Neural crest cell (in vitro differentiated cells): ENCODE data around the gene ICOSLG. TPM values are rescaled to one million over a fixed set of nuclear protein-coding genes. Genes with fewer than 3 reads are reported as not detected.
"Not testable (repeated sequence)": the region's sequence is repeated elsewhere in the genome, so short reads cannot be mapped to it uniquely, and the experiment has no call there.

ENCODE experiments used
- DNase-seq: peaks from one replicate; pipeline ENCODE4 v3.0.0; 2021; ENCODE audit warnings: low read depth, mixed read lengths, low spot score
- H3K27ac Mint-ChIP-seq: one replicate; pipeline ENCODE4 v1.8.0; 2021; ENCODE audit warnings: mild to moderate bottlenecking, mixed read lengths; ENCODE audit not compliant: unreplicated experiment
- H3K27me3 Mint-ChIP-seq: 2 replicates; pipeline ENCODE4 v1.8.0; 2021; ENCODE audit warnings: low read depth, mild to moderate bottlenecking, mixed read lengths
- H3K36me3 Mint-ChIP-seq: 2 replicates; pipeline ENCODE4 v1.8.0; 2021; ENCODE audit warnings: low read depth, mild to moderate bottlenecking, mixed read lengths
- H3K4me1 Mint-ChIP-seq: 2 replicates; pipeline ENCODE4 v1.8.0; 2021; ENCODE audit warnings: mixed read lengths
- H3K4me3 Mint-ChIP-seq: one replicate; pipeline ENCODE4 v1.8.0; 2021; ENCODE audit warnings: mild to moderate bottlenecking, mixed read lengths
- H3K9me3 Mint-ChIP-seq: 2 replicates; pipeline ENCODE4 v1.8.0; 2021; ENCODE audit warnings: mixed read lengths
- total RNA-seq: library from RNA; stranded (reverse); gene quantifications from 2 replicates; pipeline ENCODE4 v1.2.1, GENCODE V29; 2021
- TF ChIP-seq, protein P1 (sequence below): fragments of 200-600 bp; sonication (generic); conservative IDR thresholded peaks from 2 replicates; pipeline ENCODE4 v1.5.0; 2021; ENCODE audit warnings: antibody characterized with exemption, mild to moderate bottlenecking

Gene ICOSLG
- total RNA-seq, 1 donor from 2014 or later = 0.07 TPM

DNA sequence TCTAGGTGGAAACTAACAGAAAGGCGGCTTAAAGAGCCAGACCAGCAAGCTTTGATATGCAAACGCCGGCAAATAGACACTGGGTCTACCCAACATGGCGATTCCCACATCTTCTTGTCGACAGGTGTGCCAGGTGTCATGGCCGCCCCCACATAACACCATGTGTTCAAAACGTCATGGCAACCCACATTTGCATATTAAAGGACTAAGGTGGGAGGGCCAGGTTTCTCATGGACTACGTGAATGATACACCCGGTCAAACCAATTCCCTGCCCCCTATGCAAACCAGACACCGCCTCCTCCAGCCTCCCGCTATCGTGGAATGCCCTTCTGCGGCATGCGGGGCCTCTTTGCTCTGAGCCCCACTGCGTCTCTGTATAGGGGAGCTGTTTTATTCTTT lies 41.3 kb downstream of the ICOSLG start:
- peaks cover 2% of the 10 kb centered on the region for H3K27me3 Mint-ChIP-seq
- no peak overlapping the region for H3K27ac Mint-ChIP-seq

DNA sequence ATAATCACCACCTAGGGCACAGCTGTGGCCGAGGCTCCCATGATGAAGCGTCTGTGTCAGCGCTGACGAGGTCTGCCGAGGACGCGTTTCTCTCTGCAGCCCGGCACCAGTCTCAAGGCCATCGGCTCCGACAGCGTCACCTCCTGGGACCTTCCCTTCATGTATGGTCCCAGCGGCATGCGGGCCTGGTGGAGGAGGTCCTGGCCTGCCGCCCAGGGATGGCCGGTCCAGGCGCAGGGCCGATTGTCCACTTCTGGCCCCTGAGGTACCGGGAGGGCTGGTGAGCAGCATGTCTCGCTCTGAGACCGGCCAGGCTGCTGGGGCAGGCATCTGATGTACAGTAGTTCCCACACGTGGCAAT lies 43.6 kb downstream of the ICOSLG start:
- H3K4me1 Mint-ChIP-seq, H3K36me3 Mint-ChIP-seq, H3K4me3 Mint-ChIP-seq, DNase-seq, H3K27me3 Mint-ChIP-seq, H3K27ac Mint-ChIP-seq, H3K9me3 Mint-ChIP-seq: not testable (repeated sequence)

More for the DNA sequence above, 41.3 kb downstream of the ICOSLG start:
- Mint-ChIP-seq H3K9me3 (no peaks in the 10 kb centered on the region), H3K4me1 (no peaks in the 10 kb centered on the region), H3K4me3 (no peak overlapping the region), H3K36me3 (no peaks in the 10 kb centered on the region)
- no peak for DNase-seq
- TF ChIP-seq, protein P1, sequence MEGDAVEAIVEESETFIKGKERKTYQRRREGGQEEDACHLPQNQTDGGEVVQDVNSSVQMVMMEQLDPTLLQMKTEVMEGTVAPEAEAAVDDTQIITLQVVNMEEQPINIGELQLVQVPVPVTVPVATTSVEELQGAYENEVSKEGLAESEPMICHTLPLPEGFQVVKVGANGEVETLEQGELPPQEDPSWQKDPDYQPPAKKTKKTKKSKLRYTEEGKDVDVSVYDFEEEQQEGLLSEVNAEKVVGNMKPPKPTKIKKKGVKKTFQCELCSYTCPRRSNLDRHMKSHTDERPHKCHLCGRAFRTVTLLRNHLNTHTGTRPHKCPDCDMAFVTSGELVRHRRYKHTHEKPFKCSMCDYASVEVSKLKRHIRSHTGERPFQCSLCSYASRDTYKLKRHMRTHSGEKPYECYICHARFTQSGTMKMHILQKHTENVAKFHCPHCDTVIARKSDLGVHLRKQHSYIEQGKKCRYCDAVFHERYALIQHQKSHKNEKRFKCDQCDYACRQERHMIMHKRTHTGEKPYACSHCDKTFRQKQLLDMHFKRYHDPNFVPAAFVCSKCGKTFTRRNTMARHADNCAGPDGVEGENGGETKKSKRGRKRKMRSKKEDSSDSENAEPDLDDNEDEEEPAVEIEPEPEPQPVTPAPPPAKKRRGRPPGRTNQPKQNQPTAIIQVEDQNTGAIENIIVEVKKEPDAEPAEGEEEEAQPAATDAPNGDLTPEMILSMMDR = no peak

DNA sequence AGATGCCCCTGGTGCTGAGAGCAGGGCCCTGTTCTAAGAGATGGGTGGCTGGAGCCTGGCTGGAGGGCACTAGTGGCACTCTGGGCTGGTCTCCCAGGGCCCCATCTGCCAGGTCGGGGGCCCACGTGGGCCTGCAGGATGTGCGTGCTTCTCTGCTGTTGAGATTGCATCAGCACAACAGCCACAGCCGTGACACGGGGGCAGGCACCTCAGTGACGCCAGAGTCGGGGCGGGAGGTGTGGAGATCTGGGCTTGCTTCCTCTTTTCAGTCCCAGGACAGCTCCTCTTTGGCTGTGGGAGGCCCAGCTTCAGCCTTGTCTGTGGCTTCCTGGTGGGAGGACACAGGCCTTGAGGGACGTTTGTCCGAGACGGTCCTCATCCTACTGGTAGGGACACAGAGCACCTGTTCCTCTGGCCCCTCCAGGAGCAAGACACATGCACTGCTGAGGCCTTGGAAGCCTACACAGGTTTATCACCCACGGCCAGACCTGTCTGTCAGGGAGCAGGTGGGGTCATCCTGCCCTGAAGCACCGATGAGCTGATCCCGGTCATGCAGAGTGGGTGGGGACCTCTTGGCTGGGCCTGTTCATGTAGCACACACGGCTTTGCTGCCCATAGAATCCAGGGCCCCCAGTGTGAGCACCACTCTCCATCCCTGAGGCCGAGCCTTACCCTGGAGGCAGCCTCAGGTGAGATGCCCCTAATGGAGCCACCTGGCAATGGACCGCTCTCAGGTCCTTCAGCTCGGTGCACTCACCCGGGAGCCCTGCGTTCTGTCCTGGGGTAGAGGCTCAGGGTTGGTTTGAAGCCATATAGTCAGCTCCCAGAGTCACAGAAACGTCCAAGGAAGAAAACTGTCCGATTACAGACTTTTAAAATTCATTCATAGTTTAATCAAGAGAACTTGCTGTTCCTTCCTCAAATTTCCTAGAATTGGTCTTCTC lies 44.3 kb downstream of the ICOSLG start:
- H3K4me1 Mint-ChIP-seq, H3K36me3 Mint-ChIP-seq, DNase-seq, H3K9me3 Mint-ChIP-seq, H3K27me3 Mint-ChIP-seq, H3K27ac Mint-ChIP-seq, H3K4me3 Mint-ChIP-seq: not testable (repeated sequence)

DNA sequence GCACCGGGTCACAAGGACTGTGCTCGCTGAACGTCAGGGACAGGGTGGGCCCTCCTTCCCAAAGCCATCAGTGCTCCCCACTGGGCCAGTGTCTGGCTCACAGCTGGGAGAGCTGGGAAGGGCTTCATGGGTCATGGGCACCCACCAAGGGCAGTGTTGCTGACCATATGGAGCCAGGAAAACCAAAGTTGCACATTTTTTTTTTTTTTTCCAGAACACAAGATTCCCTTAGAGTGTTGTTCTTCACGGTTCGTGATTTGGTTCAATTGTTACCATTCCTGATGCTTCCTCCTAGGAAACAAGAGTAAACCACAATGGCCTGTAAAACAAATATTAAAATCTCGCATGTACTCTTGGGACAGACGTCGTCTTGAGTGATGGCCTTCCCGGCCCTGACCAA lies 45.9 kb downstream of the ICOSLG start:
- not testable (repeated sequence) for H3K27me3 Mint-ChIP-seq, H3K9me3 Mint-ChIP-seq, H3K4me1 Mint-ChIP-seq, DNase-seq, H3K36me3 Mint-ChIP-seq, H3K4me3 Mint-ChIP-seq, H3K27ac Mint-ChIP-seq

DNA sequence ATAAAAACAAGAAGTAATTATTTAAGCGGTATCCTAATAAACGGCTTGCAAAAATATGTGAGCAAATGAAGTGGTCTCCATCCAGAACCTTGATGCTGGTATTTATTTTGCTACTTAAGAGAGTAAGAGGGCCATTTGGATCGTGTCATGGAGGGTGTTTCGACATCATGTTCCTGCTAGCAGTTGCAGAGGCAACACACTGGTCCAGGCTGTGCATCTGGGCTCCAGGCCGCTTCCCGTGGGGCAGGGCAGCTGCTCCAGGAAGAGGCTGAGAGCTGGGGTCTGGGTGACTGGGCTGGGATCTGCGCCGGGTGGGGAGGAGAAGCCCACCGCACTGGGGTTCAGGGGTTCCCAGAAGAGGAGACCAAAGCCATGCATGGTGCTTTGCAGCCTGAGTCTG lies 46.3 kb downstream of the ICOSLG start:
- H3K27ac Mint-ChIP-seq, DNase-seq, H3K36me3 Mint-ChIP-seq, H3K27me3 Mint-ChIP-seq, H3K9me3 Mint-ChIP-seq, H3K4me3 Mint-ChIP-seq, H3K4me1 Mint-ChIP-seq: not testable (repeated sequence)

DNA sequence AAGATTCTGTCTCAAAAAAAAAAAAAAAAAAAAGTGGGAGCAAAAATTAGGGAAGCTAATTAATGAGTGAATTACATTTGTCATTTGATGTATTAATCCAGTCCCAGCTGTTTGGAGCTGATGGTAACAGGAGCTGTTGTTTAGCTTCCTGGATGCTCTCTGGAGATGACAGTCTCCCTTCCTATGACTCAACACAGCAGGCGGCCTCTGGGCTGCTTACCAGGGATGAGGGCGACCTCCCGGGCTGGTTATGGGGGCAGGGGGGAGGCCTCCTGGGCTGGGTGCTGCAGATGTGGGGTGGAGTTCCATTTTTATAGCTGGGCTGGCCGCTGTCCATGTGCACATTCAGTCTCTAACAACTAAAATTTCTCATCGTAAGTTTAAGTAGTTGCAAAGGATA lies 47.6 kb downstream of the ICOSLG start:
- H3K4me3 Mint-ChIP-seq, H3K27me3 Mint-ChIP-seq: not testable (repeated sequence)

DNA sequence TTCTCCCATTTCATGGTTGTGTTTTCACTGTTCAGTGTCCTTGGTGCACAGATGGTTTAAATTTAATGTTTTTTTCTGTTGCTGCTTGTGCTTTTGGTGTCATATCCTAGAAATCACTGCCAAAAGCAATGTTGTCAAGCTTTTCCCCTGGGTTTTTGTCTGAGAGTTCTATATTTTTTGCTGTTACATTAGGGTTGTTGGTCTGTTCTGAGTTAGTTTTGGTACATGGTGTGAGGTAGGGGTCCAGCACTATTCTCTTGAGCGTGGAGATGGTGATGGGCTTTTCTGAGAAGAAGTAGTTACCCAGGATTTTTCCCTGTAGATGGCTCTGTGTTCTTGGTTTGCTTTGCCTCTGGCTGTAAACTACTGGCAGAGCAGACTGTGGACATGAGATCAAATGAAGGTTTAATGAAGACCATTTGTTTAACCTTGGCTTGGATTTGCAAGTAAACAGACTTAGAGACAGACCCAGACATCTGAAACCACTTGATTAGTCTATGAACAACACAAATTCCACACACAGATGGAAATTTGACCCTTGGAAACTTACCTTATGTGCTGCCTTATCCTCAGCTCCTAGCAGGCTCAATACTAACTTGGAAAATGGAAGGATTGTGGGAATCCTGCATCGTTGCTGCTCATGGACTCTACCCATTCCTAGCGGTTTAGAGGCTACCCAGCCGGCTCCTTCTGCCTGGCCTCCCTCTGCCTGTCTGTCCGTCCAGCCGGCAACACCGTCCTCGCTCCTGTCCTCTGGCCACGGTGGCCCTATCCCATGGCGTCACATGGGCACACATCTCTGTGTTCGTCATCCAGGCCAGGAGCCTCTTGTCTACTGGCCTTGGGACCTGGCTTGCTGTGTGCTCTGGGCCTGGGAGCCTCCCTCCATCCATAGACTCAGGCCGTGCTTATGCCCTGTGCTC lies 50.1 kb downstream of the ICOSLG start:
- H3K9me3 Mint-ChIP-seq, H3K36me3 Mint-ChIP-seq, H3K27ac Mint-ChIP-seq, H3K4me1 Mint-ChIP-seq, H3K27me3 Mint-ChIP-seq, H3K4me3 Mint-ChIP-seq, DNase-seq: not testable (repeated sequence)

More for the DNA sequence above, 47.6 kb downstream of the ICOSLG start:
- not testable (repeated sequence) for H3K27ac Mint-ChIP-seq, H3K9me3 Mint-ChIP-seq, H3K36me3 Mint-ChIP-seq, DNase-seq, H3K4me1 Mint-ChIP-seq

DNA sequence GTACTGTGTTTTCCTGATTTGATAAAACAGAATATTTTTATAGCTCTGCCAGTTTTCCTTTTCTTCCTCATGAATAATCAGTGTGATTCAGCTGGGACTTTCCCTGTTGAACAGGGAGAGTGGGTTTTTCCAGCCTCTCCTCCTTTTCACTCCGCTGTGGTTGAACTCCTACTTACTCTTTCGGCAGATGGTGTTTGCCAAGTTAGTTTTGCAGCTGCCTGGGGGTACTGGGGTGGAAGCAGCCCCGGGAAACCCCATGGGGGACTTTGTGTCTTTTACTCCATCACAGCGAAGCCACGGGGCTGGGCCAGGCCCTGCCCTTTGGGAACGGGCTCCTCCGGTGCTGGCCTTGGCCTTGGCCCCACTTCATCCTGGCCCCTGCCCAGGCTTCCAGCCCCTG lies 55.9 kb downstream of the ICOSLG start:
- H3K27ac Mint-ChIP-seq, H3K9me3 Mint-ChIP-seq, H3K27me3 Mint-ChIP-seq, H3K36me3 Mint-ChIP-seq, H3K4me1 Mint-ChIP-seq, H3K4me3 Mint-ChIP-seq, DNase-seq: not testable (repeated sequence)

DNA sequence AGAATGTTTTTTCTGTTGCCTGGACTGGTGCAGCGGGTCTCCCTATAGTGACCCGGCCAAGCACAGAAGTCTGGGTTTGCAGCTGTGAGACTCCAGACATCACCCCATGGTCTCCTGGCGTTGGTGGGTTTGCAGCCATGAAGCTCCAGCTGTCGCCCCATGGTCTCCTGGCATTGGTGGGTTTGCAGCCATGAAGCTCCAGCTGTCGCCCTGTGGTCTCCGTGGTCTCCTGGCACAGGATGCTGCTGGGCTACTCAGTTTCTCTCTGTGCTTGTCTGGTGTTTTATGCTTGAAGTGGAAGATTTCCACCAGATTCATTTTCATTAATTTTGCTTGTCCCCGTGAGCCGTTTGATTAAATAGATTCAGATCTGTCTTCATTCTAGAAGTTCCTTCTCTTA lies 58.5 kb downstream of the ICOSLG start:
- H3K27ac Mint-ChIP-seq, H3K9me3 Mint-ChIP-seq, H3K27me3 Mint-ChIP-seq, DNase-seq, H3K4me3 Mint-ChIP-seq, H3K36me3 Mint-ChIP-seq, H3K4me1 Mint-ChIP-seq: not testable (repeated sequence)

DNA sequence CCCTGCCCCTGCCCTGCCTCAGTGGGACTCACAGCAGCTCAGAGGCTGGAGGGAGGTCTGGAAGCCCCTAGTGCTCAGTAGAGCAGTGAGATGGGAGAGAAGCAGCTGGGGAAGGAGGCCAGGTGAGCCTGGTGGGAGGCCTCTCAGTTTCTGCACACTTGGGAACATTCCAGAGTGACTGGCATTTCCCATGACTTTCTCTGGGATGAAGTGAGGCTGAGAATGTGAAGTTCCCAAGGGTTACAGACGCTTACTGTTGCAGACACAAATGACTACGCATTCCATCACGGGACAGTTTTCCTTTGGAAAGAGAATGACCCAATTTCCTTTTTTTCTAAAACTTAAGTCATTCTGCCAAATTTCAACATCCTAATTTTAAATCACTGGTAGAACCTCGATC lies 59.2 kb downstream of the ICOSLG start:
- H3K4me1 Mint-ChIP-seq, DNase-seq, H3K4me3 Mint-ChIP-seq, H3K27me3 Mint-ChIP-seq, H3K36me3 Mint-ChIP-seq, H3K9me3 Mint-ChIP-seq, H3K27ac Mint-ChIP-seq: not testable (repeated sequence)

DNA sequence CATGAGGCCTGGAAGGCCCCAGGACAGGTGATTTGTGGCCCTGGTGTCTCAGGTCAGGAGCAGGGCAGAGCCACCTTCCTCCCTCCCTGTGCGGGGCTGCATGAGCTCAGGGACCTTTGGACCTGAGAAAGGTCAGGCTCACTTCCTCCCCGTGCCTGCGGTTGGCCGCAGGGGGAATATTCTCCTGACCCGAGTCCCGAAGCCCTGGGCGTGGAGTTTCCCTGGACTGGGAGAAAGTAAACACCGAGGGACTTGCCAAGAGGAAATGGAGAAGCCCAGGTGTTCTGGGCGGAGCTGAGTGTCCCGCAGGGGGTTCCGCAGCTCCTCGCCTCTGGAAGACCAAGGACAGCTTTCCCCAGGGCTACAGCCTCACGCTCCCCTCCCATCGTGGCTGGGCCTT lies 64.6 kb downstream of the ICOSLG start:
- not testable (repeated sequence) for H3K4me1 Mint-ChIP-seq, H3K9me3 Mint-ChIP-seq, H3K27me3 Mint-ChIP-seq, DNase-seq, H3K4me3 Mint-ChIP-seq, H3K36me3 Mint-ChIP-seq, H3K27ac Mint-ChIP-seq

DNA sequence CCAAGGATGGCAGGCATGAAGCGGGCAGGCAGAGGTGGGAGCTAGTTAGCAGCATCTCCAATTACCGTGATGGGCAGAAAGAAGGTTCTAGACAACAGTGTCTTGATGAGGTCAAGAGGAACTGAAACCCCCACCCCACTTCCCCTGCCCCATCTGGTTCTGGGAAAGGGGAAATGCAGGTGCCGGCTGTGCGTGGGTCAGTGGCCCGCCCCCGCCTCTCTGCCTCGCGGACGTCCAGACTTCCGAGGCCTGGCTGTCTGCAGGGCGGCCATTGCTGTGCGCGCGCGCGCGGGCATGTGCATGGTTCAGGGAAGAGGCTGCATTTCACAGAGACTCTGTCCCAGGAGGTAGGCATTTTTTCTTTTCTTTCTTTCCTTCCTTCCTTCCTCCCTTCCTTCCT lies 65.6 kb downstream of the ICOSLG start:
- not testable (repeated sequence) for H3K4me3 Mint-ChIP-seq, H3K27me3 Mint-ChIP-seq, H3K4me1 Mint-ChIP-seq

More for the DNA sequence above, 65.6 kb downstream of the ICOSLG start:
- H3K9me3 Mint-ChIP-seq, H3K36me3 Mint-ChIP-seq, DNase-seq, H3K27ac Mint-ChIP-seq: not testable (repeated sequence)
